ENCODE data around the gene MAN1C1.
"Not testable (repeated sequence)": the region's sequence is repeated elsewhere in the genome, so short reads cannot be mapped to it uniquely, and the experiment has no call there.

The MAN1C1 gene

DNA sequence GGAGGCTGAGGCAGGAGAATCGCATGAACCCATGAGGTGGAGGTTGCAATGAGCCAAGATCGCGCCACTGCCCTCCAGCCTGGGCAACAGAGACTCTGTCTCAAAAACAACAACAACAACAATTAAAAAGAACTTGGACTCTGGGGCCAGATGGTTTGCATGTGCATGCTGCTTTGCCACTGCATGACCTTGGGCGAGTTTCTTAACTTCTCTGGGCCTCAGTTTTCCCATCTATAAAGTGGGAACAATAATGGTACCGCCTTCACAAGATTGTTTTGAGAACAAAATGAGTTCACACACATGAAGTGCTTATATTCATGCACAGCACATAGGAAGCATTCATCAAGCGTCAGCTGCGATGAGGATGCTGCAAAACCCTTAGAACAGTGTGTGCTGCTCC lies 74.6 kb downstream of the MAN1C1 start:
- H3K4me3 ChIP-seq (ENCODE audit: insufficient read length, low read depth) = no peak overlapping the region
- H3K4me1 ChIP-seq (ENCODE audit: insufficient read depth, insufficient read length) = peaks cover 13% of the 10 kb centered on the region
- H3K9me3 ChIP-seq (ENCODE audit: insufficient read depth, low read length) = no peaks in the 10 kb centered on the region
- H3K9ac ChIP-seq (ENCODE audit: insufficient read length, low read depth) = no peak overlapping the region
- no peaks in the 10 kb centered on the region for H3K27me3 ChIP-seq (ENCODE audit: insufficient read depth, insufficient read length)
- no peak for TF ChIP-seq ZNF274 (IDR thresholded peaks at IDR 0.05; ENCODE audit: low read depth, low read length)
- TF ChIP-seq YY1 (IDR thresholded peaks at IDR 0.05; ENCODE audit: insufficient read depth, insufficient read length) = no peak
- no peak for TF ChIP-seq SUZ12 (IDR thresholded peaks at IDR 0.05; ENCODE audit: extremely low read depth, insufficient read depth, insufficient read length)
- no peaks in the 10 kb centered on the region for H3K36me3 ChIP-seq (ENCODE audit: insufficient read depth, insufficient read length, low read length)
- DNase-seq (ENCODE audit: low read depth, low spot score) = no peak

GRCh38 chr1:25692560-25692959 lies 76.0 kb downstream of the MAN1C1 start:
- Histone ChIP-seq H3K4me1 (ENCODE audit: insufficient read depth, insufficient read length) (peaks cover 15% of the 10 kb centered on the region), H3K9me3 (ENCODE audit: insufficient read depth, low read length) (no peaks in the 10 kb centered on the region), H3K27me3 (ENCODE audit: insufficient read depth, insufficient read length) (no peaks in the 10 kb centered on the region), H3K9ac (ENCODE audit: insufficient read length, low read depth) (no peak overlapping the region), H3K36me3 (ENCODE audit: insufficient read depth, insufficient read length, low read length) (no peaks in the 10 kb centered on the region), H3K4me3 (ENCODE audit: insufficient read length, low read depth) (no peak overlapping the region)
- no peak for TF ChIP-seq YY1 (IDR thresholded peaks at IDR 0.05; ENCODE audit: insufficient read depth, insufficient read length)
- no peak for TF ChIP-seq ZNF274 (IDR thresholded peaks at IDR 0.05; ENCODE audit: low read depth, low read length)
- no peak for TF ChIP-seq SUZ12 (IDR thresholded peaks at IDR 0.05; ENCODE audit: extremely low read depth, insufficient read depth, insufficient read length)
- no peak for DNase-seq (ENCODE audit: low read depth, low spot score)

- TF ChIP-seq YY1 (IDR thresholded peaks at IDR 0.05; ENCODE audit: insufficient read depth, insufficient read length) (no peak), ZNF274 (IDR thresholded peaks at IDR 0.05; ENCODE audit: low read depth, low read length) (no peak), SUZ12 (IDR thresholded peaks at IDR 0.05; ENCODE audit: extremely low read depth, insufficient read depth, insufficient read length) (no peak)
- DNase-seq (ENCODE audit: low read depth, low spot score) = no peak
- no peaks in the 10 kb centered on the region for H3K9me3 ChIP-seq (ENCODE audit: insufficient read depth, low read length)
- H3K4me3 ChIP-seq (ENCODE audit: insufficient read length, low read depth) = no peak overlapping the region
- no peak overlapping the region for H3K9ac ChIP-seq (ENCODE audit: insufficient read length, low read depth)
- H3K4me1 ChIP-seq (ENCODE audit: insufficient read depth, insufficient read length) = peaks cover 22% of the 10 kb centered on the region
- H3K27me3 ChIP-seq (ENCODE audit: insufficient read depth, insufficient read length) = no peaks in the 10 kb centered on the region
- H3K36me3 ChIP-seq (ENCODE audit: insufficient read depth, insufficient read length, low read length) = no peaks in the 10 kb centered on the region
These were observed 77.8 kb downstream of the MAN1C1 start for GRCh38 chr1:25694167-25695007.

- no peaks in the 10 kb centered on the region for H3K36me3 ChIP-seq (ENCODE audit: insufficient read depth, insufficient read length, low read length)
- peak; percentile 76 for DNase-seq (ENCODE audit: low read depth, low spot score)
- H3K9me3 ChIP-seq (ENCODE audit: insufficient read depth, low read length) = no peaks in the 10 kb centered on the region
- peak overlapping the region; percentile 53 for H3K9ac ChIP-seq (ENCODE audit: insufficient read length, low read depth)
- no peaks in the 10 kb centered on the region for H3K27me3 ChIP-seq (ENCODE audit: insufficient read depth, insufficient read length)
- no peak overlapping the region for H3K4me3 ChIP-seq (ENCODE audit: insufficient read length, low read depth)
- no peak for TF ChIP-seq YY1 (IDR thresholded peaks at IDR 0.05; ENCODE audit: insufficient read depth, insufficient read length)
- TF ChIP-seq SUZ12 (IDR thresholded peaks at IDR 0.05; ENCODE audit: extremely low read depth, insufficient read depth, insufficient read length) = no peak
- no peak for TF ChIP-seq ZNF274 (IDR thresholded peaks at IDR 0.05; ENCODE audit: low read depth, low read length)
- peaks cover 21% of the 10 kb centered on the region for H3K4me1 ChIP-seq (ENCODE audit: insufficient read depth, insufficient read length)
These were observed 78.6 kb downstream of the MAN1C1 start for GRCh38 chr1:25695090-25695770.

DNA sequence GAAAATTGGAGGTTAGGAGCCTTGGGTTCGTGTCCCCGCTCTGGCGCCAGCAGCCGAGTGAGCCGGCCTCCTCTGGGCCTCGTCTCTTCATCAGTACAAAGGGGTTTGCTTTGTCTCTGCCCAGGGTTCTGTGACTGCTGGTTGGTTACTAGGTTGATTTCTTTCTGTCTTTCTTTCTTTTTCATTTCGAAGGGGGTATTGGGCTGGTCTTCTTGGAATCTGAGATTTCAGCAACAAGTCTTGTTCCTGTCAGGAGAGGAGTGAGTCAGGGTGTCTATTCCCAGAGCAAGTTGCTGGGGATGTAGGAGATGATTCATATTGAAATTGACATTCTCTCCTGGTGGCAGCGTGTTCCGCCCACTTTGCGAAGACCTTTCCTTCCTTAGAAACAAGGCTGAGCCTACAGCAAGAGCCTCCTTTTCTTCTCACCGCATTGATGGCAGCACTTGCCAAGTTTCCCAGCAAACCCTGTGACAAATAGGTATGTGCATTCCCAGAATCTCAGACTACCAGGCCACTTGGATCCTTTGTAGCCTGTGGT lies 79.2 kb downstream of the MAN1C1 start:
- peak; percentile 61 for DNase-seq (ENCODE audit: low read depth, low spot score)
- TF ChIP-seq ZNF274 (IDR thresholded peaks at IDR 0.05; ENCODE audit: low read depth, low read length) (no peak), YY1 (IDR thresholded peaks at IDR 0.05; ENCODE audit: insufficient read depth, insufficient read length) (no peak), SUZ12 (IDR thresholded peaks at IDR 0.05; ENCODE audit: extremely low read depth, insufficient read depth, insufficient read length) (no peak)
- Histone ChIP-seq H3K9me3 (ENCODE audit: insufficient read depth, low read length) (no peaks in the 10 kb centered on the region), H3K9ac (ENCODE audit: insufficient read length, low read depth) (peak overlapping the region; percentile 53), H3K4me1 (ENCODE audit: insufficient read depth, insufficient read length) (peaks cover 23% of the 10 kb centered on the region), H3K27me3 (ENCODE audit: insufficient read depth, insufficient read length) (no peaks in the 10 kb centered on the region), H3K4me3 (ENCODE audit: insufficient read length, low read depth) (no peak overlapping the region), H3K36me3 (ENCODE audit: insufficient read depth, insufficient read length, low read length) (no peaks in the 10 kb centered on the region)

DNA sequence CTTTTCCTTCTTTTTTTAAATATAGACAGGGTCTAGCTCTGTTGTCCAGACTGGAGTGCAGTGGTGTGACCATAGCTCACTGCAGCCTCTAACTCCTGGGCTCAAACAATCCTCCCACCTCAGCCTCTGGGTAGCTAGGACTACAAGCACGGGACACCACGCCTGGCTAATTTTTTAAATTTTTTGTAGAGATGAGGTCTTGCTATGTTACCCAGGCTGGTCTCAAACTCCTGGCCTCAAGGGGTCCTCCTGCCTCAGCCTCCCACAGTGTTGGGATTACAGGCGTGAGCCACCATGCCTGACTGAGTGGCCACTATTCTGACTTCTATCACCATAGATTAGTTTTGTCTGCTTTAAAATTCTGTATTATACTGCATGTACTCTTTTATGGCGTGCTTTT lies 80.1 kb downstream of the MAN1C1 start:
- not testable (repeated sequence) for H3K4me3 ChIP-seq (ENCODE audit: insufficient read length, low read depth); H3K9me3 ChIP-seq (ENCODE audit: insufficient read depth, low read length); H3K36me3 ChIP-seq (ENCODE audit: insufficient read depth, insufficient read length, low read length); H3K27me3 ChIP-seq (ENCODE audit: insufficient read depth, insufficient read length); DNase-seq (ENCODE audit: low read depth, low spot score); H3K9ac ChIP-seq (ENCODE audit: insufficient read length, low read depth)
- H3K4me1 ChIP-seq (ENCODE audit: insufficient read depth, insufficient read length) = peaks cover 27% of the 10 kb centered on the region

Measured in NT2/D1 (cell line).